Measurements from ENCODE around the gene INTS4.
"Not testable (repeated sequence)": the region's sequence is repeated elsewhere in the genome, so short reads cannot be mapped to it uniquely, and the experiment has no call there.

The INTS4 gene, protein sequence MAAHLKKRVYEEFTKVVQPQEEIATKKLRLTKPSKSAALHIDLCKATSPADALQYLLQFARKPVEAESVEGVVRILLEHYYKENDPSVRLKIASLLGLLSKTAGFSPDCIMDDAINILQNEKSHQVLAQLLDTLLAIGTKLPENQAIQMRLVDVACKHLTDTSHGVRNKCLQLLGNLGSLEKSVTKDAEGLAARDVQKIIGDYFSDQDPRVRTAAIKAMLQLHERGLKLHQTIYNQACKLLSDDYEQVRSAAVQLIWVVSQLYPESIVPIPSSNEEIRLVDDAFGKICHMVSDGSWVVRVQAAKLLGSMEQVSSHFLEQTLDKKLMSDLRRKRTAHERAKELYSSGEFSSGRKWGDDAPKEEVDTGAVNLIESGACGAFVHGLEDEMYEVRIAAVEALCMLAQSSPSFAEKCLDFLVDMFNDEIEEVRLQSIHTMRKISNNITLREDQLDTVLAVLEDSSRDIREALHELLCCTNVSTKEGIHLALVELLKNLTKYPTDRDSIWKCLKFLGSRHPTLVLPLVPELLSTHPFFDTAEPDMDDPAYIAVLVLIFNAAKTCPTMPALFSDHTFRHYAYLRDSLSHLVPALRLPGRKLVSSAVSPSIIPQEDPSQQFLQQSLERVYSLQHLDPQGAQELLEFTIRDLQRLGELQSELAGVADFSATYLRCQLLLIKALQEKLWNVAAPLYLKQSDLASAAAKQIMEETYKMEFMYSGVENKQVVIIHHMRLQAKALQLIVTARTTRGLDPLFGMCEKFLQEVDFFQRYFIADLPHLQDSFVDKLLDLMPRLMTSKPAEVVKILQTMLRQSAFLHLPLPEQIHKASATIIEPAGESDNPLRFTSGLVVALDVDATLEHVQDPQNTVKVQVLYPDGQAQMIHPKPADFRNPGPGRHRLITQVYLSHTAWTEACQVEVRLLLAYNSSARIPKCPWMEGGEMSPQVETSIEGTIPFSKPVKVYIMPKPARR

DNA sequence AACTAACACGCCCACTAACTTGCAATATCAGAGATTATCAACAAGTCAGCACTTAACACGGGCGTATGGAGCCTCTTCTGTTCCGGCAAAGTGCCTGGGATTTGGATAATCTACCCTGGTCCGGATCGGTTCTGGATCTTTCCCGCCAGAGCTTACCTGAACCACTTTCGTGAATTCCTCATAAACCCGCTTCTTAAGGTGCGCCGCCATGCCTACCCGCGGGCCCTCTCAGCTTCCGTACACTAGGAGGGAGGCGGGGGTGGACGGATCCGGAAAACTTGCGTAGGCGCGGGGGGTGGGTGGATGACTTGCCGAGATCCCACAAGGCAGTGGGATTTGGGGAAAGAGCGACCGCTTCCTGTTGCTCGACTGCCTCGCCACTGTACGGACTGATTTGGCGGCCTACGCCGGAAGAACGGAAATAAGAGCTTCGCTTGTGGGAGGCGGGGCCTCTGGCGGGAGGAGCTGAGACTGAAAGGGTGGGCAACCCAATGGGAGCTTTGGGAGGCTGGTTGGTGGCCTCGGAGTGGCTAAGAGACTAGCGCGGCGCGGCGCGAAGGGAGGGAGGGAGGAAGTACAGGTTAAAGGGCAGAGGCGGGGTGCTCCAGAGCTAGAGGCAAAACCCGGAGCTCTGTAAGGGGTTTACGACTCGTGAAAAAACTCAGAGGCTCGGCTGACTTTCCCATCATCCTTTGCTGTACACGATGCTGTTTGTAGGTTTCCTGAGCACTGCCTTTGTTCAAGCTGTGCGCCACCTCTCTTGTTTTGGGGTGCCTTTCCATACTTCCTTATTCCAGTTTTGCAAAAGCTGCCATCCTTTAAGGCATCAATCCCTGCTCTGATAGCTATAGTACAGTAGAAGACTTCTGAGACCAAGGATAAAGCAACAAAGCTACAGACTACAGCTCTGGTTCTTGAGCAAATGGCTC lies at the start of gene INTS4:
TSS of gene INTS4 (minus strand) at position 235 of the 929 bp plus-strand sequence. CDS start at position 210, 25 bp downstream.
- peak; percentile 94 for DNase-seq (ENCODE audit: low read depth)

DNA sequence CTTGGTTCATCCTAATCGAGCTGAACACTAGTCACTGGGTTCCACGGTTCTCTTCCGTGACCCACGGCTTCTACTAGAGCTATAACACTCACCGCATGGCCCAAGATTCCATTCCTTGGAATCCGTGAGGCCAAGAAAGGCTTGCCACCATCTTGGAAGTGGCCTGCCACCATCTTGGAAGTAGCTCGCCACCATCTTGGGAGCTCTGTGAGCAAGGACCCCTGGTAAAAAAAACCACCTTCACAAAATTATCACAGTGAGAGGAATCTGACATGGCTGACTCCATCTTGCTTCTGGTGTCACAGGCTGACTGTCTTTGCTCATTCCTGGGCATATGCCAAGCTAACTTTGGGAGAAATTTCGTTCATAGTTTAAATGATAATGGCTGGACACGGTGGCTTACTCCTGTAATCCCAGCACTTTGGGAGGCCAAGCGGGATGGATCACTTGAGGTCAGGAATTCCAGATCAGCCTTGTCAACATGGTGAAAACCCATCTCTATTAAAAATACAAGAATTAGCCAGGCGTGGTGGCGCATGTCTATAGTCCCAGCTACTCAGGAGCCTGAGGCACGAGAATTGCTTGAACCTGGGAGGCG lies 47.5 kb upstream of the INTS4 start:
- no peak for DNase-seq (ENCODE audit: low read depth)

GRCh38 chr11:78041380-78041719 lies 46.9 kb upstream of the INTS4 start:
- DNase-seq (ENCODE audit: low read depth) = not testable (repeated sequence)

GRCh38 chr11:78040691-78041379 lies 46.4 kb upstream of the INTS4 start:
- no peak for DNase-seq (ENCODE audit: low read depth)

- DNase-seq (ENCODE audit: low read depth) = peak; percentile 16
Observed at GRCh38 chr11:78039919-78040671, 45.6 kb upstream of the INTS4 start.

DNA sequence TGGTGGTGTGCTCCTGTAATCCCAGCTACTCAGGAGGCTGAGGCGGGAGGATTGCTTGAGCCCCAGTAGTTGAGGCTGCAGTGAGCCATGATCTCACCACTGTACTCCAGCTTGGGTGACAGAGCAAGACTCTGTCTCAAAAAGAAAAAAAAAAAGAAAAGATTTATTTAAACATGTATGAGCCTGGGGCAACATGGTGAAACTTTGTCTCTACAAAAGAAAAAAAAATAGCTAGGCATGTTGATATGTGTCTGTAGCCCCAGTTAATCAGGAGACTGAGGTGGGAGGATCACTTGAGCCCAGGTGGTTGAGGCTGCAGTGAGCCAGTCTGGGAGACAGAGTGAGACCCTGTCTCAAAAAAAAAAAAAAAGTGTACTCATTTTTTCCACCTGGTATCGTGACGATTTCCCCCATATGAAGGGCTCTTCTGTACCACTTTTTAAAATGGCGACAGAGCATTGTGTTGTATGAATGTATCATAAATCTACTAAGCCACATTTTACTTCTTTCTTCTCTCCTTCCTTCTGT lies 45.0 kb upstream of the INTS4 start:
- DNase-seq (ENCODE audit: low read depth) = no peak

DNA sequence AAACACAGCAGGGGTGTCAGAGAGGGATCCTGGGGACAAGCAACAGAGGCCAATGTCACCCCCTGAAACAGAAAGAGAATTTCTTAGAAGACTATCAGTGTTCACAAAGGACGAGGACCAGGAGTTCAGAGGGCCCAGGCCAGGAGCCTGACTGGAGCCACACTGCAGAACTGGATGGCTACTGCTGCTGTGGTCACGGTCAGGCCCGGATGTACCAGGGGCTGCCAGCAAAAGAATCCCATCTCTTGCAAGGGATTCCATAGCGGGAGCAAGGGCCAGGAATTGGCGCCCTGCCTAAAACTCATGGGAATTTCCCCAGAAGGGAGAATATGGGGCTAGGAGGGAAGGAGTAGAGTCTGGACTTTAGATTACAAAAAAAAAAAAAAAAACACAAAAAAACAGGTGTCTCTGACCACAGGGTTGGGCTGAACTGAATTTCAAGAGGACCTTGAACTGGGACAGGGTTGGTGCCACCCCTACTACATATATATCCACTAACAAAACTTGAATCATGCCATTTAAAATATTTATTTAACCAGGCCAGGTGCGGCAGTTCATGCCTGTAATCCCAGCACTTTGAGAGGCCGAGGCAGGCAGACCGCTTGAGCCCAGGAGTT lies 44.3 kb upstream of the INTS4 start:
- DNase-seq (ENCODE audit: low read depth) = no peak

GRCh38 chr11:78037825-78038620 lies 43.6 kb upstream of the INTS4 start:
- DNase-seq (ENCODE audit: low read depth) = no peak

- no peak for DNase-seq (ENCODE audit: low read depth)
Observed at GRCh38 chr11:78037056-78037455, 42.6 kb upstream of the INTS4 start.

GRCh38 chr11:78036313-78036712 lies 41.8 kb upstream of the INTS4 start:
- no peak for DNase-seq (ENCODE audit: low read depth)

DNA sequence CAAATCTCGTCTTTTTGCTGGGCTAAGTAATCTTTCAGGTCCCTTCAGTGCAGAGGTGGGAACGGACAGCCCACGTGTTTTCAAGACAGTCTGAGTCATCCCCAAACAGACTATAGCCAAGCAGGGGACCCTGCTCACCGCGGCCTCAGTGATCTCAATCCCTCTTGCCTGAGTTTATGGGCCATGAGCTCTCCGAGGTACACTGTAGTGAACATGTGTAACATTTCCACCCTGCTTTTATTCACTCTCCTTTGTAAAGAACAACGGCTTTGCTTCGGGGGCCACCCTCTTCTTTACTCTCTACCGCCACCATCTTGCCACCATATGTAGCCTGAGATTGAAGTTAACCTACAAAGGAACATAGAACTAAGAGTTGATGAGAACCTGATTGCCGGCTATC lies 40.2 kb upstream of the INTS4 start:
- DNase-seq (ENCODE audit: low read depth) = no peak

DNA sequence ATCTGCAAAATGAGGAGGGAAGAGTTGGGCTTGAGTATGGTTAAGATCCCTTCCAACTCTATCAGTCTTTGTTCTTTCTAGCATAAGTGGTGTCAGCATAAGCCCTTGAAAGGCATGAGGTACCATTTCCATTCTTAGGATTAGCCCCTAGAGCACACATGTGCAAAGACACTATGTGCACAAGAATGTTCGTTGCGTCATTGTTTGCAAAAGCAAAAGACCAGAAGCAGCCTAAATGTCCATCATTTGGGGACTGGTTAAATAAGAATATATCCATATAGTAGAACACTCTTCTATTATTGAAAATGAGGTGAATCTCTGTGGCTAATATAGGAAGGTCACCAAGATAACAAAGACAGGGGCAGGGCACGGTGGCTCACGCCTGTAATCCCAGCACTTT lies 38.6 kb upstream of the INTS4 start:
- no peak for DNase-seq (ENCODE audit: low read depth)

DNA sequence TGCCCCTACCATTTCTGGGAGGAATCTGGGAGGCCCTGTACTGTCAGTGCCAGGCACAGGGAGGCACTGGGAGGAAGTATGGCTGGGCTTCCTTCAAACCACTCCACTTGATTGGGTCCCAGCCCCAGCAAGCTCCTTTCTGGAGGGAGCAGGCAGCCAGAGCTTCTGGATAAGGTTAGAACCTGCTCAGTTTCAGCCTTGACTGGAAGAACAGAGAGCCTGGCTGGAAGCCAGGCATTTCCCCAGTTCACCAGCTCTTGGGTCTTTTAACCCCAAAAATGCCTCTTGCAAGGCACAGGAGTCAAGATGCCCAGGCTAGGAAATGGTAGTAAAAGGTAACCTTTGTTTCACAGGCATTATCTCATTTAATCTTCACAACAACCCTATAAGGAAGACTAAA lies 37.6 kb upstream of the INTS4 start:
- no peak for DNase-seq (ENCODE audit: low read depth)

- DNase-seq (ENCODE audit: low read depth) = no peak
Observed at GRCh38 chr11:78031629-78032028, 37.2 kb upstream of the INTS4 start.

GRCh38 chr11:78030429-78031325 lies 36.2 kb upstream of the INTS4 start:
- no peak for DNase-seq (ENCODE audit: low read depth)

GRCh38 chr11:78028423-78028822 lies 34.0 kb upstream of the INTS4 start:
- not testable (repeated sequence) for DNase-seq (ENCODE audit: low read depth)

- DNase-seq (ENCODE audit: low read depth) = no peak
Observed at GRCh38 chr11:78027759-78028158, 33.3 kb upstream of the INTS4 start.

GRCh38 chr11:78025378-78025777 lies 30.9 kb upstream of the INTS4 start:
- DNase-seq (ENCODE audit: low read depth) = no peak

Measured in stimulated activated CD8-positive, alpha-beta memory T cell treated with anti-CD3 and anti-CD28 coated beads, Interleukin-4, amount 100 ng/mL, for 24 hours (primary cell).